Measurements from ENCODE around the gene SATB1. TPM values are rescaled to one million over a fixed set of nuclear protein-coding genes. Genes with fewer than 3 reads are reported as not detected.

SATB1 gene
- polyA plus RNA-seq, 4 donors = 38.8 to 44.7 (median 42.2) TPM

GRCh38 chr3:18403061-18403460 lies 22.1 kb downstream of the SATB1 start:
- no peak for DNase-seq (ENCODE audit: low read depth in 4 of 4, low spot score in 2 of 4)

GRCh38 chr3:18402239-18402799 lies 22.8 kb downstream of the SATB1 start:
- DNase-seq (ENCODE audit: low read depth in 4 of 4, low spot score in 2 of 4) = no peak

GRCh38 chr3:18401300-18401961 lies 23.7 kb downstream of the SATB1 start:
- no peak for DNase-seq (ENCODE audit: low read depth in 4 of 4, low spot score in 2 of 4)

GRCh38 chr3:18398448-18398847 lies 26.7 kb downstream of the SATB1 start:
- no peak for DNase-seq (ENCODE audit: low read depth in 4 of 4, low spot score in 2 of 4)

GRCh38 chr3:18396428-18396827 lies 28.7 kb downstream of the SATB1 start:
- DNase-seq (ENCODE audit: low read depth in 4 of 4, low spot score in 2 of 4) = no peak

- DNase-seq (ENCODE audit: low read depth in 4 of 4, low spot score in 2 of 4) = no peak
Observed at GRCh38 chr3:18394384-18394995, 30.6 kb downstream of the SATB1 start.

- no peak for DNase-seq (ENCODE audit: low read depth in 4 of 4, low spot score in 2 of 4)
Observed at GRCh38 chr3:18393906-18394305, 31.2 kb downstream of the SATB1 start.

GRCh38 chr3:18390024-18390660 lies 35.0 kb downstream of the SATB1 start:
- DNase-seq (ENCODE audit: low read depth in 4 of 4, low spot score in 2 of 4) = no peak

- peak in 1 of 4 donors; percentile 13 for DNase-seq (ENCODE audit: low read depth in 4 of 4, low spot score in 2 of 4)
Observed at GRCh38 chr3:18389108-18389733, 35.9 kb downstream of the SATB1 start.

- no peak for DNase-seq (ENCODE audit: low read depth in 4 of 4, low spot score in 2 of 4)
Observed at GRCh38 chr3:18386274-18386890, 38.8 kb downstream of the SATB1 start.

- DNase-seq (ENCODE audit: low read depth in 4 of 4, low spot score in 2 of 4) = no peak
Observed at GRCh38 chr3:18385706-18386105, 39.4 kb downstream of the SATB1 start.

GRCh38 chr3:18382760-18383369 lies 42.3 kb downstream of the SATB1 start:
- DNase-seq (ENCODE audit: low read depth in 4 of 4, low spot score in 2 of 4) = no peak

- no peak for DNase-seq (ENCODE audit: low read depth in 4 of 4, low spot score in 2 of 4)
Observed at GRCh38 chr3:18379647-18380046, 45.5 kb downstream of the SATB1 start.

GRCh38 chr3:18378218-18378617 lies 46.9 kb downstream of the SATB1 start:
- DNase-seq (ENCODE audit: low read depth in 4 of 4, low spot score in 2 of 4) = no peak

GRCh38 chr3:18376682-18377081 lies 48.5 kb downstream of the SATB1 start:
- no peak for DNase-seq (ENCODE audit: low read depth in 4 of 4, low spot score in 2 of 4)

GRCh38 chr3:18372786-18373405 lies 52.2 kb downstream of the SATB1 start:
- DNase-seq (ENCODE audit: low read depth in 4 of 4, low spot score in 2 of 4) = no peak

- no peak for DNase-seq (ENCODE audit: low read depth in 4 of 4, low spot score in 2 of 4)
Observed at GRCh38 chr3:18370672-18371071, 54.5 kb downstream of the SATB1 start.

GRCh38 chr3:18369551-18370185 lies 55.5 kb downstream of the SATB1 start:
- no peak for DNase-seq (ENCODE audit: low read depth in 4 of 4, low spot score in 2 of 4)

- no peak for DNase-seq (ENCODE audit: low read depth in 4 of 4, low spot score in 2 of 4)
Observed at GRCh38 chr3:18366258-18366657, 58.9 kb downstream of the SATB1 start.

Measured in left renal cortex interstitium (tissue), 4 donors.